GM10266 (cell line): ENCODE results near the gene ALG14.

Experiments
- DNase-seq: peaks from one replicate; pipeline ENCODE4 v3.0.0; 2012; ENCODE audit errors: extremely low spot score
- TF ChIP-seq, protein P1 (sequence below): IDR thresholded peaks from 2 replicates; pipeline ENCODE4 v1.5.1; 2012; ENCODE audit warnings: mild to moderate bottlenecking, low read depth; ENCODE audit not compliant: control insufficient read depth, insufficient read depth; ENCODE audit errors: missing control alignments

ALG14 gene

DNA sequence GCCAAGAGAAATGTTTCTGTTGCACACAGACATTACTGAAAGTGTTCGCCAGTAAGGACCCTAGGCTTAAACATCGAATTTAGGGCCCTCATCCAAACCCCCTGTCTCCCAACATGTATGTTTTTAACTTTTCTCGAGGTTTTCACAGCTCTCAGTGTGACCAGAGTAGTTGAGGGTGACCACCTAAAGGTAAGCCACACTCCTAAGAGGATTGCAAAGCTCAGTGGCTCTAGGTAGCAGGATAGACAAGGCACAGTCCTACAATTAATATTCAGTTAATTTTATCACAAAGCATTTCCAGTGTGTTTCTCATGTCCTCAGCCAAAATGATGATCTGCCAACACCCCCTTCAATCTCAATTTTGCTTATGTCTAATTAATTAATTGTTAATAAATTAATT, 695 bp upstream of the ALG14 start:
- DNase-seq, result no peak

DNA sequence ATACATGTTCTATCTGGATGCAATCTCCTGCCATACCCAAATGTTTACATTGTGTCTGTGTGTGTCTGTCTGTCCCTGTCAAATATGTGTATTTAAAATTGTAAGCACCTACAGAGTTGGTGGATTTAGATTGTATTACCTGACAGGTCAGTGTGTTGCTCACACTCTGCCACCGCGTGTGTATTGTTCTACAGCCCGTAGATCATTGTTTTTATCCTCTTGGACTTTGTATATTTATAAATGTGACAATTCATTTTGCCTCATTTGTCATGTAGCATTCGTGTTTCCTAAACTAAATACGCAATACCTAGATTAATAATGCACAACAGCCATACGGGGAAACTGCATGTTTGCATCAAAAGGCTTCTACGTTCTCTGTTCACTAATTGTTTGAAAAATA, 634 bp downstream of the ALG14 start:
- TF ChIP-seq, protein P1, sequence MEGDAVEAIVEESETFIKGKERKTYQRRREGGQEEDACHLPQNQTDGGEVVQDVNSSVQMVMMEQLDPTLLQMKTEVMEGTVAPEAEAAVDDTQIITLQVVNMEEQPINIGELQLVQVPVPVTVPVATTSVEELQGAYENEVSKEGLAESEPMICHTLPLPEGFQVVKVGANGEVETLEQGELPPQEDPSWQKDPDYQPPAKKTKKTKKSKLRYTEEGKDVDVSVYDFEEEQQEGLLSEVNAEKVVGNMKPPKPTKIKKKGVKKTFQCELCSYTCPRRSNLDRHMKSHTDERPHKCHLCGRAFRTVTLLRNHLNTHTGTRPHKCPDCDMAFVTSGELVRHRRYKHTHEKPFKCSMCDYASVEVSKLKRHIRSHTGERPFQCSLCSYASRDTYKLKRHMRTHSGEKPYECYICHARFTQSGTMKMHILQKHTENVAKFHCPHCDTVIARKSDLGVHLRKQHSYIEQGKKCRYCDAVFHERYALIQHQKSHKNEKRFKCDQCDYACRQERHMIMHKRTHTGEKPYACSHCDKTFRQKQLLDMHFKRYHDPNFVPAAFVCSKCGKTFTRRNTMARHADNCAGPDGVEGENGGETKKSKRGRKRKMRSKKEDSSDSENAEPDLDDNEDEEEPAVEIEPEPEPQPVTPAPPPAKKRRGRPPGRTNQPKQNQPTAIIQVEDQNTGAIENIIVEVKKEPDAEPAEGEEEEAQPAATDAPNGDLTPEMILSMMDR, result no peak
- DNase-seq, result no peak

More for the DNA sequence above, 695 bp upstream of the ALG14 start:
- TF ChIP-seq, protein P1, result no peak

DNA sequence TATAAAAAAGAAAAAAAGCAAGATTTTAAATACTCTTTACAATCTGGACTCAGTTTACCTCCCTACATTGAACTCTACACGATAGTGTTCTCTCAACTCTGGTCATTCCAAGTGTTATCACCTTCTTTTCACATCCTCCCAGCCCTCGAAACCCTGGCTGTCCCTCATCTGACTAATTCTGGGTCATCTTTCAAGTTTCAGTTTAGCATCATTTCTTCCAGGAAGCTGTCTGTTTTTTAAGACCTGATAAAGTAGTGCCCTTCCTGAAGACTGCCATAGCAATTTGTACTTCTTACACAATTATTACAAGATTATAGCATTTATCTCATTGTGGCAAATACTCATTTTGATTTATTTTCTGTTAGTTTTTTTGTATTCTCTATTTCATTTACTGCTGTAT, 1.2 kb downstream of the ALG14 start:
- DNase-seq, result no peak
- TF ChIP-seq, protein P1, result no peak

DNA sequence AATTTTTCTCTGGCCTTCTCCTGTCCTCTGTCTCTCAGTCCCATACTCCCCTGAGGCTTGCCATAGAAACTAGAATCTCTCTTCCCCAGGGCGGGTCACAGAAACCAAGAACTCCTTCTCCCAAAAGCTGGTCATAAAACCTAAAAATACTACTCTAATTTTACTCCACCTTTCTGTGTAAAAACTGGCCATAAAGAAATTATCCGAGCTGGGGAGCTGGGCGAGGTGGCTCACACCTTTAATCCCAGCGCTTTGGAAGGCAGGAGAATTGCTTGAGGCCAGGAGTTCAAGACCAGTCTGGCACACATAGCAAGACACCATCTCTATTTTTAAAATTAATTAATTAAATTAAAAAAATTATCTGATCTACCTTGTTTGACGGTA, 3.0 kb downstream of the ALG14 start:
- TF ChIP-seq, protein P1, result no peak
- no peak for DNase-seq

DNA sequence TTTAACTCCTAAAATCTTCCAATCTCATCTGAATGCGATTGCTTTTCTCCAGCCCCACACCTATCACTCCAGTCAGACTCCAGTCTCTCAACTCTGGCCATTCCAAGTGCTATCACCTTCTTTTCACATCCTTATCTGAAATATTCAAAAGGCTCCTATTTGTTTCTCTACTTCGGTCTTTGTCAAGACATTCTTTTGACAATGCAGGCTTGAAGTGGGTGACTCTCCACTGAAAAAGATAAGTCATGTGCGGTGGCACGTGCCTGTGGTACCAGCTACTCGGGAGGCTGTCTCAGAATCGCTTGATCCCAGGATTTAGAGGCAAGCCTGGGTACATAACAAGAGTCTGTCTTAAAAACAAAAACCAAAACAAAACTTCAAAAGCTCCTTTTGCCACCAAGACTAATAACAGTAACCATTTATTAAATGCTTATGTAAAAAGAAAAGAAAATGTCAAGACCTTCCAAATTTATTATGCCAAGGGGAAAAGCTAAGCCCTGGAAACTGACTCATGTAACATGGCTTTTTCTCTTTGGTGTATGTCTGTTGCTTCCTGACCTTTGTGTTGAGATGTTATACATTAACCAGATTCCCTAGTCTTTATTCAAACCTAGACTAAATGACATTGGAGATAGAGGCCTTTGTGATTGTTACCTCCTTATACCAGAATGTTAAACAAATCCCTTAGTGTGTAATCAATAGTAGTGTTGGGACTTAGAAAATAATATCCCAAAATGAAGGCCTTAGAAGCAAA, 3.6 kb downstream of the ALG14 start:
- no peak for DNase-seq
- TF ChIP-seq, protein P1, result no peak

DNA sequence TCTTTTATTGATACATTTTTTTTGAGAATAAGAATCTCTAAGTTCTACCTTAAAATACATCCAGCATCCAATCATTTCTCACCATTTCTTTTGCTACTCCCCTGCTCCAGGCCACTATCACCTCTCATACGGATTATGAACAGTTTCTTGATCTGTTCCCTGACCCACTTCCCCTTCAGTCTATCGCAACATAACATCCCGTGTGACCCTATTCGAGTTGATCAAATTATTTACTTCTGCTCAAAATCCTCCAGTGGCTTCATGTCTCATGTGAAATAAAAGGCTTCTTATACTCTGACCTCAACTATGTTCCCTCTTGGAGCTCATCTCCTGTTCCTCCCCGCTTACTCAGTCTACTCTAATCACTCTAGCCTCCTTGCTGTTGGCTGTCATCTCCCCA, 5.2 kb downstream of the ALG14 start:
- DNase-seq, result no peak
- TF ChIP-seq, protein P1, result no peak

DNA sequence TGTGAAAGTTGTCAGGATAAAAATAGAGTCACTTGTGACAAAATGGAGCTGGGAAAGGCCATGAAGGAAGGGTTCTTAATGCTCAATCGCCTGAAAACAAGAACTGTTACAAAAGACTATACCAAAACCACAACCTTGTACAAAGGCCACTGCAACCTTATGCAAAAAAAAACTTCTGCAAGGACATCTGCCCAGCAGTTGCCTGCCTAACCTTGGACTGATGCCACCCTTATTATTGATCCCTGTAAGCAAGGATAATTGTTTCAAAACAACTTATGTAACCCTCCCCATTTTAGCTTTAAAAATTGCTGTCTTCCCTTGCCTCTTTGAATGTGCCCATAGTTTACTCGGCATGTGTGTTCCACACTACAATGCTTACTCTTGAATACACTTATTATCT, 5.7 kb downstream of the ALG14 start:
- DNase-seq, result no peak
- TF ChIP-seq, protein P1, result no peak
